K562 (cell line): ENCODE results near the gene ANO6. TPM values are rescaled to one million over a fixed set of nuclear protein-coding genes. Genes with fewer than 3 reads are reported as not detected.

Experiments
- ATAC-seq: fragments of 200-7000 bp; cut with Tn5 transposase; 3 replicates; pipeline ENCODE4 v1.9.1; 2020; ENCODE audit warnings: moderate library complexity
- BruUV-seq: library from RNA; stranded (reverse); fragments of 400-500 nt; replicated peaks from 2 replicates; lab custom pipeline; 2021; lab: Mats Ljungman, UMichigan
- CTCF ChIA-PET: fragments of 300-600 bp; formaldehyde crosslinking; extraction: SDS; loops from one replicate; lab custom pipeline; 2021; ENCODE audit warnings: low intra/inter-chr PET ratio; lab: Yijun Ruan, JAX
- POLR2A ChIA-PET: fragments of 300-600, 350-650 bp; sonication (Branson Sonifier 250); formaldehyde crosslinking; extraction: SDS; loops from one replicate; lab custom pipeline; 2021; ENCODE audit warnings: antibody characterized with exemption, inconsistent platforms; lab: Yijun Ruan, JAX
- DNase-seq, 4 experiments: peaks; one replicate each; pipeline versions ENCODE4 v3.0.0 to v3.0.0-alpha.2; 2011 to 2018; ENCODE audit warnings: low spot score in 3 of 4, mixed read lengths in 3 of 4; ENCODE audit errors: extremely low read depth in 1 of 4
- FAIRE-seq: peaks from 2 replicates; lab custom pipeline; 2011; peaks lifted over from hg19 to GRCh38; lab: Jason Lieb, UNC
- H2AFZ ChIP-seq: 2 replicates; pipeline ENCODE4 v1.6.0; 2011; ENCODE audit warnings: low read depth, low read length, control low read depth, inconsistent platforms
- H3K27ac ChIP-seq: fragments of 200-600 bp; 3 replicates; pipeline ENCODE4 v1.8.0; 2011; ENCODE audit warnings: low read depth, mild to moderate bottlenecking, control low read depth, inconsistent platforms, low read length, moderate library complexity, mixed read lengths; ENCODE audit errors: extremely low read depth
- H3K27me3 ChIP-seq, 2 experiments: fragments of 300-600 bp in 1 of 2; 2 replicates in 1 of 2; 3 replicates in 1 of 2; pipeline versions ENCODE4 v1.6.0 to v1.8.0; 2011; ENCODE audit warnings: inconsistent platforms in 2 of 2, low read length in 2 of 2, mild to moderate bottlenecking in 1 of 2, mixed read lengths in 1 of 2, moderate library complexity in 1 of 2; ENCODE audit not compliant: control insufficient read depth in 2 of 2, insufficient read depth in 2 of 2
- H3K36me3 ChIP-seq: fragments of 300-600 bp; 3 replicates; pipeline ENCODE4 v1.8.0; 2011; ENCODE audit warnings: mild to moderate bottlenecking, low read length, inconsistent platforms; ENCODE audit not compliant: control insufficient read depth, insufficient read depth
- H3K4me1 ChIP-seq, 2 experiments: fragments of 200-600 bp in 1 of 2; replicated peaks in 1 of 2; 2 replicates in 1 of 2; 3 replicates in 1 of 2; pipeline versions ENCODE4 v1.5.1 to v1.8.0; 2011; ENCODE audit warnings: inconsistent platforms in 2 of 2, low read length in 2 of 2, mild to moderate bottlenecking in 1 of 2, mixed read lengths in 1 of 2, moderate library complexity in 1 of 2; ENCODE audit not compliant: control insufficient read depth in 2 of 2, insufficient read depth in 2 of 2
- H3K4me2 ChIP-seq: 2 replicates; pipeline ENCODE4 v1.6.1; 2011; ENCODE audit warnings: low read length, control low read depth, inconsistent platforms, mixed read lengths; ENCODE audit not compliant: insufficient read depth
- H3K4me3 ChIP-seq: fragments of 200-600 bp; sonication (generic), shearing (Covaris generic); 2 replicates; pipeline ENCODE4 v1.5.1; 2016; ENCODE audit warnings: control low read depth, inconsistent platforms
- H3K79me2 ChIP-seq: fragments of 200-600 bp; 3 replicates; pipeline ENCODE4 v1.8.0; 2011; ENCODE audit warnings: low read length, inconsistent platforms; ENCODE audit not compliant: control insufficient read depth, insufficient read depth
- H3K9ac ChIP-seq, 2 experiments: 2 replicates each; pipeline versions ENCODE4 v1.6.0 to v1.6.1; 2011; ENCODE audit warnings: low read depth in 2 of 2, low read length in 2 of 2, control low read depth in 1 of 2, inconsistent platforms in 1 of 2, mild to moderate bottlenecking in 1 of 2, mixed read lengths in 1 of 2; ENCODE audit not compliant: insufficient read depth in 1 of 2
- H3K9me1 ChIP-seq: one replicate; pipeline ENCODE4 v1.6.0; 2011; ENCODE audit warnings: inconsistent platforms, mild to moderate bottlenecking, low read length, moderate library complexity; ENCODE audit not compliant: control insufficient read depth, insufficient read depth
- H3K9me3 ChIP-seq: replicated peaks from 2 replicates; pipeline ENCODE4 v1.5.1; 2011; ENCODE audit warnings: low read depth, low read length, inconsistent platforms; ENCODE audit not compliant: control insufficient read depth, insufficient read depth
- H4K20me1 ChIP-seq: replicated peaks from 2 replicates; pipeline ENCODE4 v1.6.1; 2011; ENCODE audit warnings: low read length, inconsistent platforms, mixed read lengths; ENCODE audit not compliant: control insufficient read depth, insufficient read depth
- JUNB ChIP-seq: fragments of 450-650 bp; formaldehyde crosslinking; conservative IDR thresholded peaks from 2 replicates; pipeline ENCODE4 v1.4.0; 2020; ENCODE audit warnings: mild to moderate bottlenecking
- MYBL2 ChIP-seq, 2 experiments: fragments of 450-650 bp in 1 of 2; sonication (generic) in 1 of 2; formaldehyde crosslinking in 1 of 2; IDR thresholded peaks; 2 replicates each; pipeline versions ENCODE4 v1.6.1 to v1.8.1; 2017 to 2022; ENCODE audit warnings: borderline replicate concordance in 1 of 2, inconsistent platforms in 1 of 2, low read depth in 1 of 2, mild to moderate bottlenecking in 1 of 2, missing genetic modification reagents in 1 of 2, moderate library complexity in 1 of 2
- PRPF4 ChIP-seq: fragments of 200-400 bp; formaldehyde crosslinking; IDR thresholded peaks from one replicate; pipeline ENCODE4 v1.6.1; 2017; ENCODE audit warnings: low read length, low read depth, mild to moderate bottlenecking; ENCODE audit not compliant: insufficient read depth, poor library complexity, severe bottlenecking
- PYGO2 ChIP-seq: fragments of 450-650 bp; IDR thresholded peaks from 2 replicates; pipeline ENCODE4 v1.6.1; 2016; ENCODE audit warnings: mild to moderate bottlenecking, missing genetic modification characterization, moderate library complexity, missing compliant biosample characterization
- RBM39 ChIP-seq: fragments of 200-400 bp; formaldehyde crosslinking; optimal IDR thresholded peaks from 2 replicates; pipeline ENCODE3; 2018; ENCODE audit warnings: low read depth, low read length
- SP2 ChIP-seq: IDR thresholded peaks from 2 replicates; pipeline ENCODE4 v1.6.1; 2011; ENCODE audit warnings: mild to moderate bottlenecking, low read depth, low read length, moderate library complexity; ENCODE audit not compliant: poor library complexity, severe bottlenecking; ENCODE audit errors: extremely low read depth
- TCF3 ChIP-seq: sonication (generic); formaldehyde crosslinking; IDR thresholded peaks from 2 replicates; pipeline ENCODE4 v1.4.0; 2020; ENCODE audit warnings: mild to moderate bottlenecking, missing genetic modification reagents
- THAP12 ChIP-seq: fragments of 250-450 bp; sonication (Bioruptor Pico); IDR thresholded peaks from 2 replicates; pipeline ENCODE4 v1.9.0; 2021; ENCODE audit warnings: mild to moderate bottlenecking, inconsistent platforms
- ZNF134 ChIP-seq: fragments of 250-450 bp; sonication (Bioruptor Pico); conservative IDR thresholded peaks from 2 replicates; pipeline ENCODE4 v1.4.0; 2020
- WGBS: fragments of 100-300 bp; shearing (Covaris generic); methylation state at CpG from one replicate; pipeline ENCODE4 v1.1.6; 2016; ENCODE audit warnings: low coverage, mixed read lengths; ENCODE audit not compliant: insufficient coverage; ENCODE audit errors: missing lambda C conversion rate; 5-methylcytosine and 5-hydroxymethylcytosine counted together
- in situ Hi-C: fragments of 300-500 bp; cut with MboI; formaldehyde crosslinking; loops from 4 replicates; pipeline ENCODE4 v1.15.0; 2018; ENCODE audit warnings: inconsistent platforms, mixed read lengths
- intact Hi-C: fragments of 100-400 bp; cut with micrococcal nuclease; formaldehyde crosslinking; loops from 2 replicates; pipeline ENCODE4 v1.14.2; 2022
- polyA plus RNA-seq, 8 experiments: library from polyadenylated mRNA; depleted of rRNA in 4 of 8; stranded (reverse) in 5 of 8; unstranded in 3 of 8; fragments of >200 nt; fragmentation: Nextera tagmentation in 2 of 8; fragmentation: Illumina TruSeq in 1 of 8; extraction: Ambion mirVana in 2 of 8; extraction: Trizol in 1 of 8; gene quantifications; 2 replicates each; pipeline versions ENCODE4 v1.2.1 to v1.2.3, GENCODE V29; 2011 to 2014; ENCODE audit warnings: inconsistent platforms in 1 of 8, missing spikeins in 1 of 8
- total RNA-seq, 7 experiments: library from RNA; depleted of rRNA in 6 of 7; stranded (reverse); fragments of >200 nt in 6 of 7; fragmentation: Illumina TruSeq in 2 of 7; extraction: Trizol in 2 of 7; gene quantifications; 2 replicates each; pipeline versions ENCODE4 v1.2.1 to v1.2.3, GENCODE V29; 2011 to 2021; ENCODE audit warnings: low replicate concordance in 1 of 7

The ANO6 gene
- total and polyA plus RNA-seq, 9 of the 15 experiments (the other 6 are each of a cell fraction or from before 2014, with no cell fraction given): 3.5 to 24.7 (median 20.3) TPM

- H3K36me3 ChIP-seq: peaks cover 45% of the 10 kb centered on the region; the same call in 2 of the 3 replicates
- WGBS: 93% methylated on average over 2 of the region's 2 CpGs
- CTCF ChIA-PET: no interaction called here
These were observed 192.8 kb downstream of the ANO6 start for GRCh38 chr12:45408729-45409114.

GRCh38 chr12:45409966-45410365 is 194.1 kb downstream of the ANO6 start:
- Histone ChIP-seq H3K4me2 (no peak overlapping the region), H3K9me3 (no peaks in the 10 kb centered on the region), H3K9ac (no peak overlapping the region), H3K27me3 (no peaks in the 10 kb centered on the region), H3K27ac (no peak overlapping the region), H3K4me3 (no peak overlapping the region), H3K4me1 (no peaks in the 10 kb centered on the region), H4K20me1 (no peaks in the 10 kb centered on the region), H3K36me3 (peaks cover 44% of the 10 kb centered on the region; the same call in 2 of the 3 replicates), H3K79me2 (no peaks in the 10 kb centered on the region), H3K9me1 (no peaks in the 10 kb centered on the region), H2AFZ (no peak overlapping the region)
- DNase-seq (no peak), FAIRE-seq (no peak), ATAC-seq (no peak)
- WGBS: 87% methylated on average over 7 of the region's 7 CpGs
- TF ChIP-seq PYGO2 (no peak), SP2 (no peak), THAP12 (CRISPR knock-in tag) (no peak), PRPF4 (no peak)
- intact Hi-C loops (no loop called here), in situ Hi-C loops (no loop called here)
- ChIA-PET POLR2A (no interaction called here), CTCF (no interaction called here)
- BruUV-seq: no TSS peak

More at GRCh38 chr12:45408729-45409114, 192.8 kb downstream of the ANO6 start:
- POLR2A ChIA-PET: no interaction called here
- TF ChIP-seq ZNF134 (CRISPR knock-in tag) (no peak), JUNB (CRISPR knock-in tag) (no peak), TCF3 (CRISPR knock-in tag) (no peak), MYBL2 (IDR thresholded peaks at IDR 0.05; ENCODE audit: low read depth) (no peak), MYBL2 (CRISPR knock-in tag; IDR thresholded peaks at IDR 0.05; ENCODE audit: borderline replicate concordance) (no peak), RBM39 (no peak)
- no TSS peak for BruUV-seq
- Histone ChIP-seq H3K9me1 (no peaks in the 10 kb centered on the region), H2AFZ (no peak overlapping the region), H4K20me1 (no peaks in the 10 kb centered on the region), H3K4me2 (no peak overlapping the region), H3K9ac (no peak overlapping the region), H3K27me3 (no peaks in the 10 kb centered on the region), H3K27ac (no peak overlapping the region), H3K9me3 (no peaks in the 10 kb centered on the region), H3K79me2 (no peaks in the 10 kb centered on the region), H3K4me3 (no peak overlapping the region), H3K4me1 (no peaks in the 10 kb centered on the region)
- in situ Hi-C loops: no loop called here
- FAIRE-seq (no peak), DNase-seq (no peak), ATAC-seq (no peak)
- intact Hi-C loops: no loop called here
